GM21360 (cell line): ENCODE results near the gene CYREN.
"Not testable (repeated sequence)": the region's sequence is repeated elsewhere in the genome, so short reads cannot be mapped to it uniquely, and the experiment has no call there.

Source experiments
- ATAC-seq: cut with Tn5 transposase; IDR thresholded peaks from one replicate; pipeline ENCODE4 v1.9.1; 2021; ENCODE audit warnings: mild to moderate bottlenecking, moderate library complexity; ENCODE audit not compliant: unreplicated experiment

CYREN gene

DNA sequence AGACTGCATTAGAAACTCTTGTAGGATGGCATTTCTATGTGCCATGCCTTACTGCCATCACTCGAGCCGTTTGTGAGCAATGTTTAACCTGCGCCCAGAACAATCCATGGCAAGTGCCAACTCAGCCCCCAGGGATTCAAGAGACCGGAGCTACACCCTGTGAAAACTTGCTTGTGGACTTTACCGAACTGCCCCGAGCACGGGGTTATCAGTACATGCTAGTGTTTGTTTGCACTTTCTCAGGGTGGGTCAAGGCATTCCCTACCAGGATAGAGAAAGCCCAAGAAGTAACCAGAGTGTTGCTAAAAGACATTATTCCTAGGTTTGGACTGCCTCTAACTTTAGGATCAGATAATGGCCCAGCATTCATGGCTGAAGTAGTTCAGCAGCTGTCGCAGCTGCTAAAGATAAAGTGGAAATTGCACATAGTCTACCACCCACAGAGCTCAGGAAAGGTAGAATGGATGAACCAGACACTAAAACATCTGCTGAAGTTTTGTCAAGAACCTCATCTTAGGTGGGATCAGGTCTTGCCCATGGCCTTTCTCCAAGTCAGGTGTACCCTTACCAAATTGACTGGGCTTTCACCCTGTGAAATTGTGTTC, 8.9 kb upstream of the CYREN start:
- ATAC-seq, result no peak

DNA sequence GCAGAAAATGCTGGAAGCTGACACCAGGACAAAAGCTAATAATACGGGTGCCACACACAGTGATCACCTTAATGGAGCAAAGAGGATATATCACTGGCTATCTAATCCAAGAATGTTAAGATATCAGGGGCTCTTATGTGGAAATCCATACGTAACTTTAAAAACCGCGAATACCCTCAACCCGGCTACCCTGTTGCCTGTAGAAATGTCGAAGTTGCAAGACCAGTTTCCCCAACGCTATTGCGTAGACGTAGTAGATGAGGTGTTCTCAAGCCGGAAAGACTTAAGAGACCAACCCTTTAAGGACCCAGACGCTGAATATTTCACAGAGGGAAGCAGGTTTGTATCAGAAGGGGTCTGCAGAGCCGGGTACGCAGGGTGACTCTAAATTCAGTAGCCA, 7.9 kb upstream of the CYREN start:
- ATAC-seq, result no peak

DNA sequence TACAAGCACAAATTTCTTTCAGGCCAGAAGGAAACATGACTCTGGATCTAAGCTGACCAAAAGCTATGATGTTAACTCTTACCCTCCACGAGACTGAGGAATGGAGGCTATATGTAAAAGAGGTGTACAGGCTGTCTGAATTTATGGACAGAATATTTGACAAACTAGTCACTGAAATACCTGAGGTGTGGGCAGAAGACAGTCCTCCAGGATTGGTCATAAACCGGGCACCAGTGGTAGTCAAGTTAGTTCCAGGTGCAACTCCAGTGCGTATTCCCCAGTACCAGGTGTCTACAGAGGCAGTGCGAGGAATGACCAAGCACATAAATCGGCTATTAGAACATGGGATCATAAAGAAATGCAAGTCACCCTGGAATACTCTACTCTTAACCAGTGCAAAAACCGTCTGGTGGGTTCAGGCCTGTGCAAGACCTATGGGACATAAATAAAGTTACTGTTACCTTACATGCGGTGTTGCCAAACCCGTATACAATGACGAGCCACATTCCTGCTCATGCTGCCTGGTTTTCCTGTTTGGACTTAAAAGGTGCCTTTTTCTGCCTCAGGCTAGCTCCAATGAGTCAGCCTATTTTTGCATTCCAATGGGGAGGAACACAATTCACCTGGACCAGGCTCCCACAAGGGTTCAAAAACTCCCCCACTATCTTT, 6.7 kb upstream of the CYREN start:
- no peak for ATAC-seq

DNA sequence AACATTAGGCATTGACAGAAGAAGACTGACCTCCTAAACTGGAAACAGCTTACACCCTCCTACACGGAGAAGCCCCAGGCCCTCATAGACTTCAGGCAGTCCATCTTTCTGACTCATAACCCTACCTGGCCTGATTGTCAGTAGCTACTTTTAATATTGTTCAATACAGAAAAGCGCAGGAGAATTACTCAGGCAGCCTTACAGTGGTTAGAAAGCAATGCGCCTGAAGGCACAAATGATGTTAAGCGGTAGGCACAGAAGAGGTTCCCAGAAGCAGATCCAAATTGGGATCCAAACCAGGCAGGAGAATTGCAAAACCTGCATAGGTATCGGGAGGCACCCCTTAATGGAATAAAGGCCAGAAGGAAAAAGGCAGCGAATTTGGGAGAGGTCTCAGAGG, 5.4 kb upstream of the CYREN start:
- ATAC-seq, result no peak

DNA sequence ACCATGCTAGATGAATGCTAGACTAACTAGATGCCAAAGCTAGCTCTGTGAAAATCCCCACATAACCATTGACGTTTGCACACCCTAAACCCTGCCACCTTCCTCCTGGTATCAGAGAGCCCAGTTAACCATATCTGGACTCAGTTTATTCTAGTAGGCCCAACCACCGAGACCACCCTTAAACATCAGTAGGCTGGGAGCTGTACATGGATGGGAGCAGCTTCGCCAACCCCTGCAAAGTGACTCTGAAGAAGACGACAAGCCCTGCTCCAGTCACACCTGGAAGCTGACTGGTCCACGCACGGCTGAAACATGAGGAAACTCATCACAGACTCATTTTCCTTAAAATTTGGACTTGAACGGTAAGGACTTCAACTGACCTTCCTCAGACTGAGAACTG, 4.4 kb upstream of the CYREN start:
- ATAC-seq, result no peak

DNA sequence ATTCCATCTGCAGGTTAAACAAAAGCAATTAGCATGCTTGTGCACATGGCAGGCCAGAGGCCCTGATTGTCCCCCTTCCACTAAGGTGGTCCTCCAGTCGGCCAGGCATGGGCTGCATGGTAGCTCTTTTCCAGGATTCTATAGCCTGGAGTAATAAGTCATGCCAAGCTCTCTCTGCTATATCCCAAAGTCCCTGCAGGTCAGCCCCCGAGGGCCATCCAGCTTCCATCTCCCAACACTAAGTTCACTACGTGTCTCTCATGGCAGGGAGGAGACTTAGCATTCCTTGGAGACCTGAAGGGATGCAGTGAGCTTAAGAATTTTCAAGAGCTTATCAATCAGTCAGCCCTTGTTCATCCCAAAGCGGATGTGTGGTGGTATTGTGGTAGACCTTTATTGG, 3.4 kb upstream of the CYREN start:
- not testable (repeated sequence) for ATAC-seq

DNA sequence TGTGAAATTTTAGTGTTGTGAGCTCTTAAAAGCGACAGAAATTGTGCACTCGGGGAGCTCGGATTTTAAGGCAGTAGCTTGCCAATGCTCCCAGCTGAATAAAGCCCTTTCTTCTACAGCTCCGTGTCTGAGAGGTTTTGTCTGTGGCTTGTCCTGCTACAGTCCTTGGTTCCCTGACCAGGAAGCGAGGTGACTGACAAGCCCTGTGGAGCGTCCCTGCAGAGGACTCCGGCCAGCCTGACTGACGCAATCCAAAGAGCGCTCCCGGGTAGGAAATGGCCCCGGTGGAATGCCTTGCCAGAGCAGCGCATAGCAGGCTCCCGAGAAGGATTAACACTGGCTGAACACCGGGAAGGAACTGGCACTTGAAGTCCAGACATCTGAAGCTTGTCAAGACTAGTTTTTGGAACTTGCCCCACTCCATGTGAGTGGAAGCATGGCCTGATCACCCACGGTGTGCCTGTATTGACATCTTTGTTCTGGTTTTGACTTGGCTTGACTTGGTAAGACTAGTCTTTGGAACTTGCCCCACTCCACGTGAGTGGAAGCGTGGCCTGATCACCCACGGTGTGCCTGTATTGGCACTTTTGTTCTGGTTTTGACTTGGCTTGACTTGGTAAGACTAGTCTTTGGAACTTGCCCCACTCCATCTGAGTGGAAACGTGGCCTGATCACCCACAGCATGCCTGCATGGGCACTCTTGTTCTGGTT, 1.2 kb upstream of the CYREN start:
- ATAC-seq, result not testable (repeated sequence)

DNA sequence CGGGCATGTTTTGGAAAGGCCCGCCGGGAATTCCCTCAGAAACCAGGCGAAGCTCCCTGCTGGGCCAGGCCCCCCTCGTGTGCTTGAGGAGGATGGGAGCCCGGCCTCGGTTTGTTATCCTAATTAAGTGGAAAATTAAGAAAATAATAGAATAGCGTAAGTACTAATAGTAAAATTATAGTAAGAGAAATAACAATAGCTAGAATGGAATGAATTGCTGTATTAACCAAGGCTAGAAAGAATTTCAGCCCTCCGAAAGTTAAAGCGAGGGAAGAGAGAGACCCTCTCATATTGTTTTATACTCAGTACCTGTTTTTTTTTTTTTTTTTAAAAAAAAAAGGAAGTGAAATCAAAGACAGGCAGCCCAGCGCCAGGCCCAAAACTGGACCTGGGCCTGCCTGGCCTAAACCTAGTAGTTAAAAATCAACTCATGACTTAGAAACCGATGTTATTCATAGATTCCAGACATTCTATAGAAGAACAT, 533 bp upstream of the CYREN start:
- peak; percentile 23 for ATAC-seq

DNA sequence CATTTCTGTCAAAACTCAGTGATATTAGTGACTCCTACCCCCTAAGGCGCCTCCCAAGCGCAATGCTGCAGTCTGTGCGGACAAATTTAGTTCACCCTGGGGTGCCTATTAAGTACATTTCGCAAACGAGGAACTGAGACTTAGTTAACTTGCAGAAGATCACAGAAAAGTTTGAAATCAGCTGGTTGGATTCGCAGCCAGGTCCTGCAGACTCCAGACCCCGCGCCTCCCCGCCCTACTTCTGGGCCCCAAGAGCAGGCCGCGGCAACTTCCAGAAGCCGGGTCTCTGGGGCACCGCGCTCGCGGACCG, 588 bp downstream of the CYREN start:
- peak; percentile 27 for ATAC-seq

DNA sequence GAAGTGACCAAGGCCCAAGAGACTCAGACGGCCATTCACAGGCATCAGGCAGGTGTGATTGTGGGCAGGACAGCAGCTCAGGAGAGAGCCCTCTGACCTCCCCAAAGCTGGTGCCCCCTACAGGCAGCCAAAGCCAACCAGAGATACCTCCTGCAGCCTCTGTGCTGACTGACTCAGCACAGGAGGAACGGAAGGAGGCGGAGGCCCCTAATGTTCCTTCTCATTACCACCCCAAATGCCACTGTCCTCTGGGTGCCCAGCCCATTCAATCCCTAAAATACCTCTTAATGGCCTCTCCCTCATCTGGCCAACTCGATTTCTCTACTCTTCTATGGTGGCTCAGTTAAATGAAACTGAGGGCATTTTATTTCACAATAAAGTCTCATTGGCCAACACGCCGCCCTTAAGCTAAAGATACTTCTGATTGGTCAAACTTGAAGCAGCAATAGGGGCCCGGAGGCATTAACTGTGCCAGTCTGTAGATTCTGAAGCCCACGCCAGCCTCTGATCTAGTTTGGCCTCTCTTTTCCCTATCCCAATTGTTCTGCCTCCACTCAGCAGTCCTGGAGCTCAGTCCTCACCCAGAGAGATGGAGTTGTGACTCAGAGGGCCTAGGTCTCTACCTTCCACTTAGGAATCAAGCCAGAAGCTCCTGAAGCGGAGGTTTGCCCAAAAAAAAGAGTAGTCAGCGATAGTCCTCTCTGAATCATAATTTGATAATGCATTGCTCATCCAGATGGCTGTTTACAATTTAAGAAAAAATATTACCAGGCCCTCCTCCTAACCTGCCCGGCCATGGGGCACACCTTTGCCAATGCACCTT, 1.2 kb downstream of the CYREN start:
- peak; percentile 40 for ATAC-seq

DNA sequence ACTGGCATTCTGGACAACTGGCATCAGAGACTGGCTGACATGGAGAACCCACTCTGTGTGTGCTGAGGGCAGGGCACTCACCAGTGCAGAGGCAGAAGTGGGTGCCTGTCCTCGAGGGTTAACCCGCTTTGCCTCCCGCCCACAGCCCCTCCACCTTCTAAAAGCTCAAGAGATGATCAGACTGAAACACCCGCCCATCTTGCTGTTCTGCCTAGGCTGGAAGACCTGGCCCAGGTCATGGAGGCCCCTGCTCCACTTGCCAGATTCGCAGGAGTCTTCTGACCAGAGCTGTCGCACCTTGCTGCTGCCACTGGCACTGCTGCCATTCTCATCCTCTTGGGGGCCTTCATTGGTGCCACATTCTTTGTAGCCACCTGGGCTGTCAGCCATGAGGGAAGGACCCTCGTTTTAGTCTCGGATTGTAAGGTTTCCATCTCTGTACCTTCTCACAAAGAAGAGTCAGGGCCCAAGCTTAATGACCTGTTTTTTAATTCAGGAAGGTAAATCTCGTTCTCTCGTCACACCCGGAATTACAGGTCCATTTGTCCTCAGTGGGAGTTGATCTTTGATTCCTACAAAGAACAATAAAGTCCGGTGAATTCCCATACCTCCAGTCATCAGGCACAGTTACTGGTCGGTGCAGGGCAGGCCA, 1.9 kb downstream of the CYREN start:
- ATAC-seq, result no peak

DNA sequence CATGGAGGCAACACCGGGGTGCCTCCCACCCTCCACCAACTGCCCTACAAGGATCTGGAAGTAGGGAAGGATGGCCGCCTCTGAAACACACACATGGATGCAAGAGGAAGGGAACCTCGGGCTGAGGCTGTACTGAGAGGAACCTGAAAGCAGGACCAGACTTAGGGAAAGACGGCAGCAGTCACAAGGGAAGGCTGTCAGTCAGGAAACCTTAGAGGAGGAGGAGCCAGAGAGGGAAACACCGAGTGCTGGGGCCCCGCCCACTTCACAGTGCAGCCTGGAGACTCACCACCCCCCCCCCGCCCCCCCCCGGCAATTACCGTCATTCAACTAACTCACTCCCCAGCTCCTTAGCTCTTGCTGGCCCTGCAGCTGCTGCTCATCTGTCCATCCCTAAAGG, 2.5 kb downstream of the CYREN start:
- ATAC-seq, result no peak

DNA sequence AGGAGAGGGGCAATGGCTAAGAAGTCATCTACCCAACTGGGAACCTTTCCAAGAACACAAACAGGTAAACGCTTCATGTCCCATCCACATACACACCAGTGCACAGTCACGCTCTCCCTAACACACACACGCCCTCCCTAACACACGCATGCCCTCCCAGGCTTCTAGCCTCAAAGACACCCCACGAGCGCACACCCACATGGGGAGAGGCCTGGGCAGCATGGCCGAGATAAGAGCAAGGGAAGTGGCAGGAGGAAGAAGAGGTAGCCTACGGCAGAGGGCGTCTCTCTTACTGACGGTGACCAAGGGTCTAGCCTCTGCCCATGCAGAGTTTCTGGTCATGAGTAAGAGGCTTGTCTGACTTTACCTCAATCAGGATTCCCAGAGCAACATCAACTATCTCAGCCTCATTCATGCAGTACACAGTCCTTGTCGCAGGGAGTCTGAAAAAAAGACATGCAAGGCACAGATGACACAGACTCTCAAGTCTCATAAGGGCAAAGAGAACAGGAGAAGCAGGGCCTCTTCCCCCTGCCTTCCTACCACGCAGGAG, 3.1 kb downstream of the CYREN start:
- no peak for ATAC-seq

DNA sequence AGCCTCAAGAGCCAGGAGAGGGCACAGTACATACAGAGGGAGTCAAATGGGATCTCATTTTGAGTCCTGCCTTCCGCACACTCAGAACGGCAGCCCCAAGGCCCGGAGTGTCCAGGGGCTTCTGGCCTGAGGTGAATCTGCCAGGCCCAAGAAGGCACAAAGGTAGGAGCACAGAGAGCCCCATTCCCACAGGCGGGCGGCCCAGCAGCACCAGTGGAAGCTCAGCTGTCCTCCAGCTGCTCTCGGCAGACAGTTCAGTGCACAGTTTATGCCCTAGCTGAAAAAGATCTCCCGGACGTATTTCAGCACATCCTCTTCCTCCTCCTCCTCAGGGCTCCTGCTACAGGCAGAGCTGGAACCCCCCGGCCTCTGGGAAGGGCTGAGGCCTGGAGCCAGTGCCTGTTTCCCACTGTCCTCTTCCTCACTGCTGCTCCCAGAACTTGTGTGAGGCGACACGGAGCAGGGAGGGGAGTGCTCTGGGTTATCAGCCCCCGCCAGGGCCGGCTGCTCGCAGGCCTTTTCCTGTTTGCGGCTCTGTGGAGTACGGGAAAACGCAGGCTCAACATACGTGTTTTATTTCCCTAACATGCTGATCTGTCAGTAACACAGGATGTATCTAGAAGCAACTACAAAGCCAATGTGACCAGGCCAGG, 4.0 kb downstream of the CYREN start:
- no peak for ATAC-seq

DNA sequence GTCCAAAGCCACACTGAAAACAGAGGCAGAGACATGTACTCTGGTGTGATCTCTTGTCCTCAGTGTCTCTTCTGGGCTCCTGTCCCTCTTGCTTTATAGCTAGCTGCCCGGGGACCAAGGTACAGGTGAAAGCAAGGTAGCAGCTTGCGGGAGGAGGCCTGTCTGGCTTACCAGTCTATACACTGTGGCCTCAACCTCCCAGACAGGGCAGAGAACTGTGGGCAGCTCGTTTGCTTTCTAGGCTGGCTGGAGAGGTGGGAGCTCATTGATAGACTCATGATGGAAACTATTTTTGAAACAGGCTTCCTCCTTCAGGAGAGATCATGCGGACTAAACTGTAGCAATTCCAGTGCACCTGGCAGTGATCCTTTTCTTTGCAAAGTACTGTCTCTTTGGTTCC, 4.6 kb downstream of the CYREN start:
- no peak for ATAC-seq

DNA sequence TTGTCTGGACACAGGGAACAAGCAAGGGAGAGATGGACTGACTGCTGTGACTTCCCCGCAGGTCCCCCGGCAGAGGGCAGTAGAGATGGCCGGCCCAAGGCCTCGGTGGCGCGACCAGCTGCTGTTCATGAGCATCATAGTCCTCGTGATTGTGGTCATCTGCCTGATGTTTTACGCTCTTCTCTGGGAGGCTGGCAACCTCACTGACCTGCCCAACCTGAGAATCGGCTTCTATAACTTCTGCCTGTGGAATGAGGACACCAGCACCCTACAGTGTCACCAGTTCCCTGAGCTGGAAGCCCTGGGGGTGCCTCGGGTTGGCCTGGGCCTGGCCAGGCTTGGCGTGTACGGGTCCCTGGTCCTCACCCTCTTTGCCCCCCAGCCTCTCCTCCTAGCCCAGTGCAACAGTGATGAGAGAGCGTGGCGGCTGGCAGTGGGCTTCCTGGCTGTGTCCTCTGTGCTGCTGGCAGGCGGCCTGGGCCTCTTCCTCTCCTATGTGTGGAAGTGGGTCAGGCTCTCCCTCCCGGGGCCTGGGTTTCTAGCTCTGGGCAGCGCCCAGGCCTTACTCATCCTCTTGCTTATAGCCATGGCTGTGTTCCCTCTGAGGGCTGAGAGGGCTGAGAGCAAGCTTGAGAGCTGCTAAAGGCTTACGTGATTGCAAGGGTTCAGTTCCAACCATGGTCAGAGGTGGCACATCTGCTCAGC, 6.0 kb downstream of the CYREN start:
- no peak for ATAC-seq

DNA sequence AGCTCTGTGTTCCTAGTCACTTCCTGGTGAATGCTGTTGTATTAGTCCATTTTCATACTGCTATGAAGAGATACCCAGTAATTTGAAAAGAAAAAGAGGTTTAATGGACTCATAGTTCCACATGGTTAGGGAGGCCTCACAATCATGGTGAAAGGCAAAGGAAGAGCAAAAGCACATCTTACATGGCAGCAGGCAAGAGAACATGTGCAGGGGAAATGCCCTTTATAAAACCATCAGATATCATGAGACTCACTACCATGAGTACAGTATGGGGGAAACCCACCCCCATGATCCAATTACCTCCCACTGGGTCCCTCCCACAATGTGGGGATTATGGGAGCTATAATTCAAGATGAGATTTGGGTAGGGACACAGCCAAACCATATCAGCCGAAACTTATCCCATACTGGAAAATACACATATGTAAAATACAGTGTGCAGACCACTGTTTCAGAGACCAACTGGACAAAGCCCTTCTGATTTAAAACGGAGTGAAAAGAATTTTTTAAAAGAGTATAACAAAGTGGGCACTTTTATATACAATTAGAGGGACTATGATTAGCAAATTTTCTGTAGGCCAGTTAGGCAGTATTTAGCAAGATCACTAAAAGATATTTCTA, 8.0 kb downstream of the CYREN start:
- no peak for ATAC-seq

DNA sequence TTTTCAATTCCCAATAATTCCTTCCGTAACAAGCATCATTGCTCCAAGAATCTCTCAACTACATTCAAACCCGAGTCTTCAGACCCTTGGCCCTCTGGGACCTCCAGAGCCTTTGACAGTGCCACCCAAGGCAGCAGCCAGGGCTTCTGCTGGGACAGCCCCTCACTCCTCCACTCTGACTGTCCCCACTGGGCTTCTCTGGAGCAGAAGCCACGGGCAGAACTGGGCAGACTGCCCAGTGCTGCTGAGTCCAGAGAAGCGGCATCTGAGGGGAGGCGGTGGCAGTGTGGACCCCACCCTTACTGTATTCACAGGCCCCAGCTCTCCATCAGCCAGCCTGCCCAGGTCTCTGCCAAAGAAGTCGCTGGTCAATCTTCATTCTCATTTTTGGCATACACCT, 8.8 kb downstream of the CYREN start:
- no peak for ATAC-seq
